NOMO-1 treated with DMSO at 0.1 percent for 48 hours (cell line): ENCODE results near the gene IREB2.

ENCODE experiments used
- DNase-seq: peaks from one replicate; lab custom pipeline; 2025; ENCODE audit not compliant: unreplicated experiment; lab: John Stamatoyannopoulos, UW

Gene IREB2

DNA sequence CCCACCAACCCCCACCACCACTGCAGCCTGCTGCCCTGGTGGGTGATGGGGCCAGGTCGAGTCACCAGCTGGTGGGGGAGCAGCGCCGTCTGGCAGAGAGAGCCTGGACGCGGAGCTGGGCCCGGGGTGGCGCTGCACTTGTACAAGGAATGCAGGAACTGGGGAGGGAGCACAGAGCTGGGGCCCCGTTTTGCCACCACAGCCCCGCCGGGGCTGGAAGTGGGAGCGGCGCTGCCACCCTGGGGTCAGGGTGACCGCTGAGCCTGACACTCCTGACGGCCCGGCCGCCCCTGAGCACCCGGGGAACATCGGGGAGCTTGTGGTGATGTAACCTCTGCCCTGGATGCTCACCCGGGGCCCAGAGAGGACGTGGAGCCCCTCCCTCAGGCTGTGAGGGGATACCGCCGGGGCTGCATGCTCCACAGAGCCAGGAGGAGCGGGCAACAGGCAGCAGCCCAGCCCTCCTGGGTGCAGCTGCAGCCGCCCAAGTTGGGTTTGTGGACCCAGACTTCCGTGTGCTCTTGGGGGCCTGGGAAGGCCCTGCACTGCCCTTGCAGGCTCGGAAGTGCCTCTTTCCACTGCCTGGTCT lies 32.6 kb upstream of the IREB2 start:
- DNase-seq, result no peak

- DNase-seq, result no peak
Measured at GRCh38 chr15:78406016-78406585, 31.9 kb upstream of the IREB2 start.

DNA sequence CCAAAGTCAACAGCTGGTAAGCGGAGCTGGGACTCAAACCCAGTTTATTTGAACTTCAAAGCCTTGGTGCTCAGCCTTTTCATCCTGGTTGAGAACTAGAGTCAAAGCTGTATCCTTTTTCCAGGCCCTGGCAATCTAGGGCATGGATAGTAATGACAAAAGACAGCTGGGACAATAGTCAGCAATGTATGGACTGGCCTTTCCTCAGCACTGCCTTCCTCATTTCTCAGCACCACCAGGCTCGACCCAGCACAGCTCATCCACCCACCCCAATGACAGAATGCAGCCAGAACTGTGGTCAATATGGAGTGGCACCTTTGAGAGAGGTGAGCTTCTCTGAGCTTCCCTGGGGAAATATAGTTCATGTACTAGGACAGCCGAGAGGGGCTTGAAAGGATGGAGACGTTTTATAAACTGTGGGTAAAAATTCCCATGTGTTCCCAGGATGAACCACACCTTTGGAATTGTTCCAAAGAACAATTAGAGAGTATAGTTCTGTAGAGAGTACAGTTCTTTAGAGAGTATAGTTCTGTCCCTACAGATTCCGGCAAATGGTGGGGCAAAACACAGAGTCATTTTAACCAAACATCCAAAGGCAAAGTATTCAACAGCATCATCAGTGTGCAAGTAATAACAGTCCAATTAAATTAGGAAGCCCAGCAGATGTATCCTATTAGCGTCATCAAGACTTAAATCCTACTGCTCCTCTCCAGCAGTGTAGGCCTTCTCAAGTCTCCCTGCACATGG lies 30.2 kb upstream of the IREB2 start:
- DNase-seq, result no peak

GRCh38 chr15:78408355-78408640 lies 29.7 kb upstream of the IREB2 start:
- no peak for DNase-seq

GRCh38 chr15:78408961-78409360 lies 29.1 kb upstream of the IREB2 start:
- DNase-seq, result no peak

GRCh38 chr15:78411061-78411460 lies 27.0 kb upstream of the IREB2 start:
- no peak for DNase-seq

DNA sequence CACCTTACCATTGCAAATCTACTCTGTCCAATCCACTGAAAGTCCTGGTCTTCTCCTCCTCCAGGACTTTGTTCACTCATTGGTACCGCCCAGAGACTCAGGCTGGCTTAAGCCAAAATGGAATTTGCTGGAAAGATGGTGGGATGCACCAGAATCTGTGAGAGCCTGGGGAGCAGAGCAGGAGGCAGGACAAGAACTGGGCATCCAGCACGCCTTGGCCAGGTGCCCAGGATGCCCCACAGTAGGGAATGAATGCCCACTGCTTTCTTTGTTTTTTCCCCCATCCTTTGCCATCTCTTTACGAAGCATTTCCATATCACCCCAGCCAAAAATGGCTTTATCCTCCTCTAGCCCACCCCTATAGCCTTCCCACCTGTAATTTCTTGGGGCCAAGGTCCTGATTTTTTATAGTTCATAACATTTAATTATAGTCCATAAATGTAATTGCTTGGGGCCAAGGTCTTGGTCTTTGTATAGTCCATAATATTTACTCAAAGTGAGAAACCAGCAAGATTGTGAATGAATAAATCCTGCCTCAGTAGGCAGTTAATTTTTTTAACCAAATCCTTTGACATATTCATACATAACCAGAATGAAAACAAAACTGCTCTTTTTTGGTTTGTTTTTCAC lies 23.3 kb upstream of the IREB2 start:
- no peak for DNase-seq

- peak; percentile 33 for DNase-seq
Measured at GRCh38 chr15:78415284-78415683, 22.7 kb upstream of the IREB2 start.

DNA sequence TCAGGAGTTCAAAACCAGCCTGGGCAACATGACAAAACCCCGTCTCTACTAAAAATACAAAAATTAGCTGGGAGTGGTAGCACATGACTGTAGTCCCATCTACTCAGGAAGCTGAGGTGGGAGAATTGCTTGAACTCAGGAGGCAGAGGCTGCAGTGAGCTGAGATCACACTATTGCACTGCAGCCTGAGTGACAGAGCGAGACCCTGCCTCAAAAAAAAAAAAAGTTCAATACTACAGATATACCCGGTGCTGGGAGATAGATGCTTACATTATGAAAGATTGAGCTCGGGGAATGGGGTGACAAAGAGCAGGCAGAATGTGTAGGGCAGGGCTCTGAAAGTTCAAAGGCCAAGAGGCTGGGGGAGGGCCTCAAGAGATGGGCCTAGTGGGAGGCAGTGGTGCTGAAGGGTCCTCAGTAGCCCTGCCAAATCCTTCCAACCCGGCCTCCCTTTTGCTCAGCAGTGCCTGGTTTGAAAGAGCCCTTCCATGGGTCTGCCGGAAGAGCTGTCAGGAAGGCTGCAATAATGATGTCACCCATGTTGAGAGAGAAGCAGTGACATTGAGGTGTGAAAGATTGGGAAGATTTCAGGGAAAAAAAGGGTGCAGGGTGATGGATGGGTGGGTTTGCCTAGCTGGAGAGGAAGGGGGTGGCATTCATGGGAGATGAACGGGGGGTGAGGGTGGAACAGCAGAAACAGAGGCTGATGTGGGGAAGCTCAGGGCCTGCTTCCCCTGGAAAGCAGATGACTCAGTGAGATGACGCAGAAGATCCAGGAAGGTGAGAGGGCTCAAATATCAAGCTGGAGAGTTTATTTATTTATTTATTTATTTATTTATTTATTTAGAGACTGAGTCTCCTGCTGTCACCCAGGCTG lies 20.0 kb upstream of the IREB2 start:
- no peak for DNase-seq

DNA sequence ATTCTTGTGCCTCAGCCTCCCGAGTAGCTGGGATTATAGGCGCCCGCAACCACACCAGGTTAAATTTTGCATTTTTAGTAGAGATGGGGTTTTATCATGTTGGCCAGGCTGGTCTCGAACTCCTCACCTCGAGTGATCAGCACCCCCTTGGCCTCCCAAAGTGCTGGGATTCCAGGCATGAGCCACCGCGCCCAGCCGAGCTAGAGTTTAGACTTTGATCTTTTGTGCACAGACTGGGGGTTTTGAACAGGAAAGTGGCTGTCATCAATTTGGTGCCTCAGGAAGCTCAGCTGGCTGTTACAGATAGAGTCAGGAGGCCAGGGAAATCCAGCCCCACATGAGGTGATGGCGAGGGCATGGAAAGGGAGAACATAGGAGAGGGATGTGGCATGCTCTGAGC lies 19.3 kb upstream of the IREB2 start:
- no peak for DNase-seq

DNA sequence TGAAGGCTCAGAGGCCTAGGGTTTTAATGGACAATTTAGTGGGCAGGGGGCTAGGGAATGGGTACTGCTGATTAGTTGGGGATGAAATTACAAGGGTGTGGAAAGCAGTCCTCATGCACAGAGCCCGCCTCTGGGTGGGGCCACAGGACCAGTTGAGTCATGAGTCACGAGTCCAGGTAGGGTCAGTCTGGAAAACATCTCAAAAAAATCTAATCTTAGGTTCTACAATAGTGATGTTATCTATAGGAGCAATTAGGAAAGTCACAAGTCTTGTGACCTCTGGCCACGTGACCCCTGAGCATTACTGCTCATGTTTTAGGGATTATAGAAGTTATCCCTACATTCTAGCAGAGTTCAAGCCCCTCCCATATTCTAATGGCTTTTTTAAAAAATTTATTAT lies 18.6 kb upstream of the IREB2 start:
- no peak for DNase-seq

DNA sequence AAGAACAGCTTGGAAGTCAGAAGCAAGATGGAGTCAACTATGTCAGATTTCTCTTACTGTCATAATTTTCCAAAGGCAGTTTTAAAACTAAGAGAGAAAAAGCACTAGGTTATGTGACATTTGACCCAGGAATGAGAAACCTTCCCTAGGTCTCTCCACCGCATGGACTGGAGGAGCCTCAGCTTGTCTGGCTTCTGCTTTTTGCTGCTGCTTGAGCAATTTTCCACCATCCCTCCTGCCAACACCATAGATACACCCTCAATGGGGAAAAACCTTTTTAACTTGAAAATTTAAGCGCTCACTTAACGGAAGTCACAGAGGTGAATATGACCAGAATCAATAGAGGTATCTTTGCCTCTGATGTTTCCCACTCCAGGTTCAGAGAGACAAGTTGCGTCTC lies 17.8 kb upstream of the IREB2 start:
- peak; percentile 77 for DNase-seq

- no peak for DNase-seq
Measured at GRCh38 chr15:78420766-78421165, 17.2 kb upstream of the IREB2 start.

GRCh38 chr15:78421238-78421965 lies 16.6 kb upstream of the IREB2 start:
- no peak for DNase-seq

- peak; percentile 75 for DNase-seq
Measured at GRCh38 chr15:78422571-78423340, 15.3 kb upstream of the IREB2 start.

DNA sequence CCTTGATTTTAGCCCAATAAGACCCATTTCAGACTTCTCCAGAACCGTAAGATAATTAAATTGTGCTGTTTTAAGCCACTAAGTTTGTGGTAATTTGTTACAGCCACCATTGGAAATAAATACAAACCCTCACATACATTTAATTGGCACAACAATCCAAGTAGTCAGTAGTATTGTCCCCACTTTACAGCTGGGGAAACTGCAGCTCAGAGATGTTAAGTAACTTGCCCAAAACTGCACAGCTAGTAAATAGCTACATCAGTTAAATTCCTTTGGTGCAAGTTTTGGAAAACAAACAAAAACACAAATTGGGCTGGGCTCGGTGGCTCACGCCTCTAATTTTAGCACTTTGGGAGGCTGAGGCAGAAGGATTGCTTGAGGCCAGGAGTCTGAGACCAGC lies 13.3 kb upstream of the IREB2 start:
- no peak for DNase-seq

GRCh38 chr15:78425643-78426042 lies 12.4 kb upstream of the IREB2 start:
- DNase-seq, result peak; percentile 93

DNA sequence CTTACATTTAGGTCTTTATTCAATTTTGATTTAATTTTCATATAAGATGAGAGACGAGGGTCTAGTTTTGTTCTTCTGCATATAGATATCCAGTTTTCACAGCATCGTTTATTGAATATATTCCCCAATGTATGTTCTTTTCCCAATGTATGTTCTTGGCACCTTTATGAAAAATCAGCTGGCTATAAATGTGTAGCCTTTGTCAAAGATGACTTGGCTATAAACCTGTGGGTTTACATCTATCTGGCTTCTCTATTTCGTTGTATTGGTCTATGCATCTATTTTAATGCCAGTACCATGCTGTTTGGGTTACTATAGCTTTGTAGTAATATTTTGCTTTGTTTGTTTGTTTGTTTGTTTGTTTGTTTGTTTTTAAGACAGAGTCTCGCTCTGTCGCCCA lies 11.7 kb upstream of the IREB2 start:
- no peak for DNase-seq

DNA sequence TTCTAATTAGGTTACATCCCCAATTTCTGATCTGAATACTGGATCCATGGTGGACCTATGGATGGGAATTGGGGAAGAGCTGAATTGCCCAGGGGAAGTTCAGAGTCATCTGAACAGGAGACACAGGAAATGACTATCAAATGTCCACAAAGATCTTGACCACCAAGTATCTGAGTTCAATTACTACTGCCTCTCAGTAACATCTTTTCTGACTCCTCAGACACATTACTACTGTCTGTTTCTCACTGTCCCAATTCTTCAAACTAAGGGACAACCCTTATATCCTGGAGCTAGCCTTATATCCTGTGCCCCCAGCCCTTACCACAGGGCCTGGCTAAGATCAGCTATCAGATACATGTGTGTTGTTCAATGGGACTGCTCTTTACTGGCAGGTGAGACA lies 10.1 kb upstream of the IREB2 start:
- no peak for DNase-seq

- DNase-seq, result no peak
Measured at GRCh38 chr15:78429477-78429876, 8.5 kb upstream of the IREB2 start.
